Measurements from ENCODE around the gene FBXL13. TPM values are rescaled to one million over a fixed set of nuclear protein-coding genes. Genes with fewer than 3 reads are reported as not detected.

Gene FBXL13
- total and polyA plus RNA-seq, 2 of the 8 experiments (the other 6 are each of a cell fraction or from before 2014, with no cell fraction given) = 1.2 to 2.8 TPM

- Histone ChIP-seq H3K27me3 (replicated peaks in 1 of 4; ENCODE audit: control insufficient read depth in 3 of 4, extremely low read depth in 1 of 4, insufficient read depth in 3 of 4, low read length in 3 of 4) (no peaks in the 10 kb centered on the region), H2BK15ac (ENCODE audit: low read length) (no peak overlapping the region), H3K4ac (replicated peaks; ENCODE audit: insufficient read length, low read depth, low read length) (no peak overlapping the region), H3K56ac (replicated peaks; ENCODE audit: insufficient read length, low read depth, low read length) (no peak overlapping the region), H2AK5ac (ENCODE audit: low read depth, low read length) (no peak overlapping the region), H3K79me1 (ENCODE audit: low read depth, low read length) (no peaks in the 10 kb centered on the region), H4K5ac (ENCODE audit: insufficient read length, low read depth, low read length) (no peak overlapping the region), H3K4me2 (ENCODE audit: insufficient read depth in 1 of 2, low read depth in 2 of 2, low read length in 2 of 2) (no peak overlapping the region), H3K27ac (ENCODE audit: low read depth, low read length) (no peak overlapping the region), H3K23me2 (ENCODE audit: low read depth, low read length) (no peaks in the 10 kb centered on the region), H4K20me1 (replicated peaks in 1 of 2; ENCODE audit: control insufficient read depth in 1 of 2, insufficient read depth in 2 of 2, low read length in 2 of 2) (no peaks in the 10 kb centered on the region), H3K36me3 (ENCODE audit: control insufficient read depth in 2 of 4, insufficient read depth in 4 of 4, low read length in 3 of 4) (no peaks in the 10 kb centered on the region), H3K4me3 (ENCODE audit: extremely low read depth in 1 of 4, insufficient read depth in 2 of 4, low read depth in 3 of 4, low read length in 4 of 4) (no peak overlapping the region), H3K79me2 (ENCODE audit: control insufficient read depth in 1 of 2, insufficient read depth in 2 of 2, low read length in 2 of 2) (no peaks in the 10 kb centered on the region), H2BK20ac (ENCODE audit: low read length) (no peak overlapping the region), H3K9me3 (ENCODE audit: insufficient read depth in 2 of 2, low read depth in 1 of 2, low read length in 1 of 2) (no peaks in the 10 kb centered on the region), H3K9ac (replicated peaks in 1 of 4; ENCODE audit: extremely low read depth in 1 of 4, low read depth in 3 of 4, low read length in 3 of 4) (no peak overlapping the region), H2BK120ac (replicated peaks; ENCODE audit: low read depth, low read length) (no peak overlapping the region), H2AFZ (ENCODE audit: low read length) (no peak overlapping the region), H4K91ac (replicated peaks; ENCODE audit: insufficient read length, low read length) (no peak overlapping the region), H4K8ac (ENCODE audit: extremely low read depth, insufficient read depth, low read length) (no peak overlapping the region), H2BK5ac (ENCODE audit: low read depth, low read length) (no peak overlapping the region), H3K18ac (ENCODE audit: extremely low read depth, low read length) (no peak overlapping the region), H3K4me1 (replicated peaks in 1 of 4; ENCODE audit: control insufficient read depth in 3 of 4, insufficient read depth in 4 of 4, low read length in 3 of 4) (no peaks in the 10 kb centered on the region; a peak in 1 of 7 replicates), H2BK12ac (ENCODE audit: low read depth, low read length) (no peak overlapping the region), H3K14ac (ENCODE audit: insufficient read length) (no peak overlapping the region), H3K23ac (ENCODE audit: insufficient read length) (no peak overlapping the region)
- WGBS, 2 experiments (ENCODE audit: extremely low coverage in 1 of 2, insufficient coverage in 1 of 2, insufficient read length in 1 of 2, insufficient replicate concordance in 2 of 2, low coverage in 1 of 2, low lambda C conversion rate in 2 of 2, missing lambda C conversion rate in 1 of 2) = 92% methylated on average over 2 of the region's 2 CpGs; no CpG with 5 or more reads in 1 of the 2 experiments
- POLR2A ChIA-PET (ENCODE audit: partially characterized antibody) = no interaction called here
- CTCF ChIA-PET (ENCODE audit: partially characterized antibody) = interaction anchor here (0.8 to 1.4 kb wide), 2 partner anchors 10 to 93 kb away, joined by 3 read pairs; no protein-coding TSS in a partner anchor
- TF ChIP-seq CTBP2 (IDR thresholded peaks at IDR 0.05; ENCODE audit: borderline replicate concordance, insufficient read depth, insufficient read length, low read length) (no peak), CEBPB (IDR thresholded peaks at IDR 0.05; ENCODE audit: low read depth, low read length) (no peak), TEAD4 (IDR thresholded peaks at IDR 0.05; ENCODE audit: low read depth, low read length) (no peak), SAP30 (IDR thresholded peaks at IDR 0.05; ENCODE audit: insufficient read depth, insufficient replicate concordance, low read length) (no peak), BRCA1 (IDR thresholded peaks at IDR 0.05; ENCODE audit: low read depth, low read length) (no peak), EP300 (IDR thresholded peaks at IDR 0.05; ENCODE audit: borderline replicate concordance in 1 of 2, low read depth in 2 of 2, low read length in 2 of 2) (no peak), GTF2F1 (IDR thresholded peaks at IDR 0.05; ENCODE audit: borderline replicate concordance, low read depth, low read length) (no peak), EZH2 (IDR thresholded peaks at IDR 0.05; ENCODE audit: low read depth, low read length, severe bottlenecking) (no peak), TBP (IDR thresholded peaks at IDR 0.05; ENCODE audit: low read depth, low read length) (no peak), RAD21 (IDR thresholded peaks at IDR 0.05 in 1 of 2, conservative IDR thresholded peaks at IDR 0.05 in 1 of 2; ENCODE audit: low read depth in 2 of 2, low read length in 2 of 2) (no peak)
- DNase-seq (ENCODE audit: low read depth in 1 of 2, low spot score in 2 of 2) (no peak), FAIRE-seq (no peak)
Measured at GRCh38 chr7:103059471-103059870, 15.1 kb downstream of the FBXL13 start.

All from H1 (cell line).